Liver (tissue), 9 donors: Measurements from ENCODE around the gene PLXNB2. TPM values are rescaled to one million over a fixed set of nuclear protein-coding genes. Genes with fewer than 3 reads are reported as not detected.

Experiments
- DNase-seq: peaks from one replicate; pipeline ENCODE4 v3.0.0-alpha.2; 2017; ENCODE audit warnings: low spot score
- H3K27ac ChIP-seq, 2 donors: one replicate each; pipeline ENCODE4 v1.7.0; 2013; ENCODE audit warnings: inconsistent platforms in 2 of 2, low read length in 2 of 2, control low read depth in 1 of 2, low read depth in 1 of 2, mild to moderate bottlenecking in 1 of 2
- H3K27me3 ChIP-seq, 4 donors: one replicate each; pipeline versions ENCODE4 v1.6.1 to v1.7.0; 2013; ENCODE audit warnings: low read length in 3 of 4, inconsistent platforms in 1 of 4, mild to moderate bottlenecking in 1 of 4, moderate library complexity in 1 of 4; ENCODE audit not compliant: control insufficient read depth in 4 of 4, insufficient read depth in 4 of 4
- H3K36me3 ChIP-seq, 4 donors: one replicate each; pipeline versions ENCODE4 v1.6.1 to v1.7.0; 2013; ENCODE audit warnings: low read length in 3 of 4, mild to moderate bottlenecking in 3 of 4, low read depth in 1 of 4, moderate library complexity in 1 of 4; ENCODE audit not compliant: control insufficient read depth in 4 of 4, insufficient read depth in 3 of 4
- H3K4me1 ChIP-seq, 4 donors: one replicate each; pipeline versions ENCODE4 v1.6.1 to v1.7.0; 2013; ENCODE audit warnings: low read length in 3 of 4, mild to moderate bottlenecking in 3 of 4, moderate library complexity in 1 of 4; ENCODE audit not compliant: control insufficient read depth in 4 of 4, insufficient read depth in 4 of 4
- H3K4me3 ChIP-seq, 3 donors: one replicate each; pipeline versions ENCODE4 v1.6.1 to v1.7.0; 2013; ENCODE audit warnings: low read length in 3 of 3, control low read depth in 1 of 3, low read depth in 1 of 3, mild to moderate bottlenecking in 1 of 3
- H3K9ac ChIP-seq, 2 donors: one replicate each; pipeline ENCODE4 v1.7.0; 2013; ENCODE audit warnings: low read length in 2 of 2, mild to moderate bottlenecking in 2 of 2, moderate library complexity in 2 of 2, control low read depth in 1 of 2, low read depth in 1 of 2
- H3K9me3 ChIP-seq, 4 donors: one replicate each; pipeline versions ENCODE4 v1.6.1 to v1.7.0; 2013; ENCODE audit warnings: low read length in 3 of 4; ENCODE audit not compliant: control insufficient read depth in 4 of 4
- CTCF ChIP-seq: fragments of 150-350 bp; IDR thresholded peaks from 2 replicates; pipeline ENCODE4 v1.5.1; 2017; ENCODE audit warnings: improper control_type of control experiment, low read depth, low read length; ENCODE audit not compliant: missing input control
- FOXA2 ChIP-seq: IDR thresholded peaks from 2 replicates; pipeline ENCODE4 v1.6.1; 2016; ENCODE audit warnings: antibody characterized with exemption
- GABPA ChIP-seq, 2 donors: IDR thresholded peaks in 1 of 2; conservative IDR thresholded peaks in 1 of 2; 2 replicates each; pipeline ENCODE4 v1.6.1; 2016; ENCODE audit warnings: antibody characterized with exemption in 2 of 2, mild to moderate bottlenecking in 1 of 2, moderate library complexity in 1 of 2
- HNF4A ChIP-seq, 2 donors: conservative IDR thresholded peaks; 2 replicates each; pipeline ENCODE4 v1.6.1; 2016; ENCODE audit warnings: antibody characterized with exemption in 2 of 2, mild to moderate bottlenecking in 2 of 2
- HNF4G ChIP-seq: IDR thresholded peaks from 2 replicates; pipeline ENCODE4 v1.6.1; 2016; ENCODE audit warnings: antibody characterized with exemption
- RAD21 ChIP-seq, 2 donors: IDR thresholded peaks; 2 replicates each; pipeline ENCODE4 v1.6.1; 2016; ENCODE audit warnings: antibody characterized with exemption in 2 of 2, mild to moderate bottlenecking in 2 of 2
- SP1 ChIP-seq: IDR thresholded peaks from 2 replicates; pipeline ENCODE4 v1.6.1; 2018; ENCODE audit warnings: antibody characterized with exemption, mild to moderate bottlenecking
- YY1 ChIP-seq: IDR thresholded peaks from 2 replicates; pipeline ENCODE4 v1.6.1; 2016; ENCODE audit warnings: antibody characterized with exemption, mild to moderate bottlenecking
- WGBS: extraction: QIAGEN DNeasy Blood & Tissue Kit; methylation state at CpG from one replicate; pipeline ENCODE4 v1.1.7; 2013; 5-methylcytosine and 5-hydroxymethylcytosine counted together
- polyA plus RNA-seq, 2 donors: library from polyadenylated mRNA; stranded (reverse) in 1 of 2; unstranded in 1 of 2; fragments of 200-250 nt in 1 of 2; fragments of >200 nt in 1 of 2; fragmentation: Nextera tagmentation in 1 of 2; extraction: Ambion mirVana in 1 of 2; gene quantifications; one replicate each; pipeline versions ENCODE4 v1.2.1 to v1.2.3, GENCODE V29; 2013 to 2015
- total RNA-seq, 2 donors: library from RNA; depleted of rRNA; stranded (reverse); fragments of >200 nt; gene quantifications; one replicate each; pipeline ENCODE4 v1.2.3, GENCODE V29; 2014
- TF ChIP-seq, protein P1 (sequence below): IDR thresholded peaks from 2 replicates; pipeline ENCODE4 v1.6.1; 2016; ENCODE audit warnings: antibody characterized with exemption
- TF ChIP-seq, protein P2 (sequence below): IDR thresholded peaks from 2 replicates; pipeline ENCODE4 v1.6.1; 2016; ENCODE audit warnings: antibody characterized with exemption, mild to moderate bottlenecking
- donor health status: healthy.
- donor health status: healthy.
- donor health status: healthy.
- donor health status: healthy.
- donor health status: healthy.

Gene PLXNB2
- total and polyA plus RNA-seq, 4 donors: 28.8 to 95.7 (median 73.9) TPM

GRCh38 chr22:50245214-50246072 lies 62.0 kb downstream of the PLXNB2 start:
- H3K9me3 ChIP-seq: no peaks in the 10 kb centered on the region
- DNase-seq: no peak
- peak overlapping the region; percentile 78 to 99 (median 87) for H3K4me3 ChIP-seq
- 14% methylated on average over 53 of the region's 53 CpGs for WGBS
- H3K27ac ChIP-seq: peak overlapping the region; percentile 80 to 95
- TF ChIP-seq GABPA (IDR thresholded peaks at IDR 0.05 in 1 of 2, conservative IDR thresholded peaks at IDR 0.05 in 1 of 2) (peak in 1 of 2 donors; percentile 57), HNF4G (no peak)
- H3K36me3 ChIP-seq: peaks cover 0 to 4% (median 2%) of the 10 kb centered on the region in 4 donors
- no peaks in the 10 kb centered on the region for H3K27me3 ChIP-seq
- peak overlapping the region; percentile 6 to 13 for H3K9ac ChIP-seq
- H3K4me1 ChIP-seq: peaks cover 9 to 72% (median 58%) of the 10 kb centered on the region in 4 donors

DNA sequence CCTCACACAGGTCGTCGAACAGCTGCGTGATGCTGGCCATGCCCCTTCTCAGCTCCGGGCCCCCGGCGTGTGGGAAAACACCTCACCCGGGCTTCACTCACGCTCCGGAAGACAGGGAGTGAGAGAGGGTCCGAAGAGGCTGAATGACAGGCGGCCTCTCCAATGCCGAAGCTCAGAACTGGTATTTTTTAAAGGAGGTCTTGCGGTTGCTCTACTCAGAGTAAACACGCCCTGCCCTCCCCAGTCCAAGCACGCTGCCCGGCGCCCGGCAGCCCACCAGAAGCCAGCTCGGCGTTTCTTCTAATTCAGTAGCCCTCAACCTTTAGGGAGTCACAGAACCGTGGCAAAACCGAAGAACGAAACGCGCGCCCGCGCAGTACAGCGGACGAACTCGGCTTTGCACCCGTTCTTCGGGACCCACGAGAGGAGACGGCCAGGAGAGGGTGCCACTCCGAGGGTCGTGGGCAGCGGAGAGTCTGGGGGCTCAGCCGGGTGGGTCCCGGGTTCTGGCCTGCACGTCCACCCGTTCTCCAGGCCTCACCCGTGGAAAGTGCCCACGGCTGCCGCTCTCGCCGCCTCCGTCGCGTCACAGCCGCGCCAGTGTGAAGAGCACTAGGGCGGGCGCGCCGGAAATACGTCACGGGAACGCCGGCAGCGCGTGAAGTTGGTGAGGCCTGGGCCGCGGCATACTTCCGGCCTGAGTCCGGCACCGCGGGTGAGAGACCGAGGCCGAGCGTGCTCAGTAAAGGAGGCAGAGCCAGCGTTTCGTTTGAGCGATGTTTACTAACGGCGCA lies 62.8 kb downstream of the PLXNB2 start, which contains the start of gene TUBGCP6:
Gene TUBGCP6 (minus strand): TSS at position 604 of the 794 bp plus-strand sequence. CDS start 564 bp downstream, at position 40.
- TF ChIP-seq, protein P1, sequence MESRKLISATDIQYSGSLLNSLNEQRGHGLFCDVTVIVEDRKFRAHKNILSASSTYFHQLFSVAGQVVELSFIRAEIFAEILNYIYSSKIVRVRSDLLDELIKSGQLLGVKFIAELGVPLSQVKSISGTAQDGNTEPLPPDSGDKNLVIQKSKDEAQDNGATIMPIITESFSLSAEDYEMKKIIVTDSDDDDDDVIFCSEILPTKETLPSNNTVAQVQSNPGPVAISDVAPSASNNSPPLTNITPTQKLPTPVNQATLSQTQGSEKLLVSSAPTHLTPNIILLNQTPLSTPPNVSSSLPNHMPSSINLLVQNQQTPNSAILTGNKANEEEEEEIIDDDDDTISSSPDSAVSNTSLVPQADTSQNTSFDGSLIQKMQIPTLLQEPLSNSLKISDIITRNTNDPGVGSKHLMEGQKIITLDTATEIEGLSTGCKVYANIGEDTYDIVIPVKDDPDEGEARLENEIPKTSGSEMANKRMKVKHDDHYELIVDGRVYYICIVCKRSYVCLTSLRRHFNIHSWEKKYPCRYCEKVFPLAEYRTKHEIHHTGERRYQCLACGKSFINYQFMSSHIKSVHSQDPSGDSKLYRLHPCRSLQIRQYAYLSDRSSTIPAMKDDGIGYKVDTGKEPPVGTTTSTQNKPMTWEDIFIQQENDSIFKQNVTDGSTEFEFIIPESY: no peak
- TF ChIP-seq RAD21 (IDR thresholded peaks at IDR 0.05) (peak in 1 of 2 donors; percentile 27), SP1 (peak; percentile 58), YY1 (peak; percentile 72), HNF4A (conservative IDR thresholded peaks at IDR 0.05) (peak in 1 of 2 donors; percentile 37), GABPA (IDR thresholded peaks at IDR 0.05 in 1 of 2, conservative IDR thresholded peaks at IDR 0.05 in 1 of 2) (peak; percentile 95 to 99), FOXA2 (no peak), CTCF (peak; percentile 23)
- TF ChIP-seq, protein P2, sequence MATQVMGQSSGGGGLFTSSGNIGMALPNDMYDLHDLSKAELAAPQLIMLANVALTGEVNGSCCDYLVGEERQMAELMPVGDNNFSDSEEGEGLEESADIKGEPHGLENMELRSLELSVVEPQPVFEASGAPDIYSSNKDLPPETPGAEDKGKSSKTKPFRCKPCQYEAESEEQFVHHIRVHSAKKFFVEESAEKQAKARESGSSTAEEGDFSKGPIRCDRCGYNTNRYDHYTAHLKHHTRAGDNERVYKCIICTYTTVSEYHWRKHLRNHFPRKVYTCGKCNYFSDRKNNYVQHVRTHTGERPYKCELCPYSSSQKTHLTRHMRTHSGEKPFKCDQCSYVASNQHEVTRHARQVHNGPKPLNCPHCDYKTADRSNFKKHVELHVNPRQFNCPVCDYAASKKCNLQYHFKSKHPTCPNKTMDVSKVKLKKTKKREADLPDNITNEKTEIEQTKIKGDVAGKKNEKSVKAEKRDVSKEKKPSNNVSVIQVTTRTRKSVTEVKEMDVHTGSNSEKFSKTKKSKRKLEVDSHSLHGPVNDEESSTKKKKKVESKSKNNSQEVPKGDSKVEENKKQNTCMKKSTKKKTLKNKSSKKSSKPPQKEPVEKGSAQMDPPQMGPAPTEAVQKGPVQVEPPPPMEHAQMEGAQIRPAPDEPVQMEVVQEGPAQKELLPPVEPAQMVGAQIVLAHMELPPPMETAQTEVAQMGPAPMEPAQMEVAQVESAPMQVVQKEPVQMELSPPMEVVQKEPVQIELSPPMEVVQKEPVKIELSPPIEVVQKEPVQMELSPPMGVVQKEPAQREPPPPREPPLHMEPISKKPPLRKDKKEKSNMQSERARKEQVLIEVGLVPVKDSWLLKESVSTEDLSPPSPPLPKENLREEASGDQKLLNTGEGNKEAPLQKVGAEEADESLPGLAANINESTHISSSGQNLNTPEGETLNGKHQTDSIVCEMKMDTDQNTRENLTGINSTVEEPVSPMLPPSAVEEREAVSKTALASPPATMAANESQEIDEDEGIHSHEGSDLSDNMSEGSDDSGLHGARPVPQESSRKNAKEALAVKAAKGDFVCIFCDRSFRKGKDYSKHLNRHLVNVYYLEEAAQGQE: peak; percentile 8
- Histone ChIP-seq H3K4me3 (peak within 1 kb of the TSS; percentile 78 to 99 (median 87)), H3K4me1 (peaks cover 3 to 66% (median 50%) of the 10 kb centered on the region in 4 donors), H3K36me3 (peaks cover 2 to 10% (median 7%) of the 10 kb centered on the region in 4 donors), H3K27ac (peak within 1 kb of the TSS; percentile 80 to 95), H3K9me3 (no peaks in the 10 kb centered on the region), H3K27me3 (no peaks in the 10 kb centered on the region), H3K9ac (peak within 1 kb of the TSS; percentile 46 to 89)
- WGBS: under 1% methylated on average over 76 of the region's 76 CpGs
- peak; percentile 94 for DNase-seq
